A673 (cell line): ENCODE measurements around the gene UBL5.

Source experiments
- CTCF ChIP-seq: fragments of 300-800, 200-600 bp; sonication (generic); conservative IDR thresholded peaks from 2 replicates; pipeline ENCODE4 v1.5.1; 2017; ENCODE audit warnings: low read depth, mild to moderate bottlenecking, antibody characterized with exemption, low read length, moderate library complexity, mixed read lengths
- EZH2 ChIP-seq: fragments of 200-600 bp; sonication (generic); IDR thresholded peaks from 2 replicates; pipeline ENCODE4 v1.6.1; 2017; ENCODE audit warnings: borderline replicate concordance, low read depth, mild to moderate bottlenecking, mixed read lengths, antibody characterized with exemption, low read length; ENCODE audit not compliant: poor library complexity, severe bottlenecking

GRCh38 chr19:9878511-9879196, 50.9 kb downstream of the UBL5 start:
- TF ChIP-seq CTCF (no peak), EZH2 (no peak)
